GM06990 (cell line): ENCODE measurements around the gene CBARP.

ENCODE experiments used
- DNase-seq: peaks from one replicate; pipeline ENCODE4 v3.0.0-alpha.2; 2011; ENCODE audit not compliant: insufficient read length; ENCODE audit errors: extremely low read depth
- H3K27me3 ChIP-seq: replicated peaks from 2 replicates; pipeline ENCODE4 v1.6.0; 2011; ENCODE audit warnings: low read length; ENCODE audit not compliant: control insufficient read depth, insufficient read depth
- H3K36me3 ChIP-seq: 2 replicates; pipeline ENCODE4 v1.5.1; 2011; ENCODE audit warnings: low read length; ENCODE audit not compliant: control insufficient read depth, insufficient read depth
- H3K4me3 ChIP-seq: replicated peaks from 2 replicates; pipeline ENCODE4 v1.5.1; 2011; ENCODE audit warnings: low read depth, mild to moderate bottlenecking, control low read depth, low read length
- TF ChIP-seq, protein P1 (sequence below): IDR thresholded peaks from 2 replicates; pipeline ENCODE4 v1.5.1; 2011; ENCODE audit warnings: low read length, control low read depth, mild to moderate bottlenecking, inconsistent platforms; ENCODE audit not compliant: insufficient read depth, poor library complexity, severe bottlenecking

The CBARP gene

DNA sequence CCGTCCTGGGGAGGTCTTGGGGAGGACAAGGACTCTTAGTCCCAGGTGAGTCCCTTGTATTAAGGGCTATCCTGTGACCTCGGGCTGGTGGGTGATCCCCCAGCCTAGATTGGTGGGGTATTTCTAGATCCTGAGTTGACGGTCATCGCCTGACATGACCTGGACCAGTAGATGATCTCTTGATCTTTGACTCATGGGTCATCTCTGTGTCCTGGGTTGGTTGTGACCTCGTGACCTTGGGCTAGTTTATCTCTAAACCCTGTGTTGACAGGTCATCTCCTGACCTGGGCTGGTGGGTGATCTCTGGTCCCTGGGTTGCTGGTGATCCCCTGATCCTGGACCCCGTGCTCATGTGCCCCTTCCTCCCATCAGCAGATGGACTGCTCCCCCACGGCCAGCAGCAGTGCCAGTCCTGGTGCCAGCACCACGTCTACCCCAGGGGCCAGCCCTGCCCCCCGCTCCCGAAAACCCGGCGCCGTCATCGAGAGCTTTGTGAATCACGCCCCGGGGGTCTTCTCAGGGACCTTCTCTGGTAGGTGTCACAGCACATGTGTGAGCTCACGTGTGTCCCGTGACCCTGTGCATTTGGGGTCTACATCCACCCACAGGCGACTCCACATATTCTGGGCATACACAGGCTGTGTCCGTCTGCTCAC, 16.9 kb upstream of the CBARP start:
- Histone ChIP-seq H3K27me3 (no peaks in the 10 kb centered on the region), H3K4me3 (no peak overlapping the region), H3K36me3 (peaks cover 36% of the 10 kb centered on the region)
- no peak for DNase-seq
- TF ChIP-seq, protein P1, sequence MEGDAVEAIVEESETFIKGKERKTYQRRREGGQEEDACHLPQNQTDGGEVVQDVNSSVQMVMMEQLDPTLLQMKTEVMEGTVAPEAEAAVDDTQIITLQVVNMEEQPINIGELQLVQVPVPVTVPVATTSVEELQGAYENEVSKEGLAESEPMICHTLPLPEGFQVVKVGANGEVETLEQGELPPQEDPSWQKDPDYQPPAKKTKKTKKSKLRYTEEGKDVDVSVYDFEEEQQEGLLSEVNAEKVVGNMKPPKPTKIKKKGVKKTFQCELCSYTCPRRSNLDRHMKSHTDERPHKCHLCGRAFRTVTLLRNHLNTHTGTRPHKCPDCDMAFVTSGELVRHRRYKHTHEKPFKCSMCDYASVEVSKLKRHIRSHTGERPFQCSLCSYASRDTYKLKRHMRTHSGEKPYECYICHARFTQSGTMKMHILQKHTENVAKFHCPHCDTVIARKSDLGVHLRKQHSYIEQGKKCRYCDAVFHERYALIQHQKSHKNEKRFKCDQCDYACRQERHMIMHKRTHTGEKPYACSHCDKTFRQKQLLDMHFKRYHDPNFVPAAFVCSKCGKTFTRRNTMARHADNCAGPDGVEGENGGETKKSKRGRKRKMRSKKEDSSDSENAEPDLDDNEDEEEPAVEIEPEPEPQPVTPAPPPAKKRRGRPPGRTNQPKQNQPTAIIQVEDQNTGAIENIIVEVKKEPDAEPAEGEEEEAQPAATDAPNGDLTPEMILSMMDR: no peak

DNA sequence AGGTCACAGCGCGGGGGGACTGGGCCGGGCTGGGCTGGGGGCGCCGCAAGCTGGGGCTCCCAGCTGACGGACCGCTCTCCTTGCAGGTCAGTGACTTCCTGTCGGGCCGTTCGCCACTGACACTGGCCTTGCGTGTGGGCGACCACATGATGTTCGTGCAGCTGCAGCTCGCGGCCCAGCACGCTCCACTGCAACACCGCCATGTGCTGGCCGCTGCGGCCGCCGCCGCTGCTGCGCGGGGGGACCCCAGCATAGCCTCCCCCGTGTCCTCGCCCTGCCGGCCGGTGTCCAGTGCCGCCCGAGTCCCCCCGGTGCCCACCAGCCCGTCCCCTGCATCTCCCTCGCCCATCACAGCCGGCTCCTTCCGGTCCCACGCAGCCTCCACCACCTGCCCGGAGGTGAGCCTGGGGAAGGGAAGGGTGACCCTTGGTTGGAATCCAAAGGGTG, 16.3 kb upstream of the CBARP start:
- Histone ChIP-seq H3K36me3 (peaks cover 36% of the 10 kb centered on the region), H3K4me3 (no peak overlapping the region)

DNA sequence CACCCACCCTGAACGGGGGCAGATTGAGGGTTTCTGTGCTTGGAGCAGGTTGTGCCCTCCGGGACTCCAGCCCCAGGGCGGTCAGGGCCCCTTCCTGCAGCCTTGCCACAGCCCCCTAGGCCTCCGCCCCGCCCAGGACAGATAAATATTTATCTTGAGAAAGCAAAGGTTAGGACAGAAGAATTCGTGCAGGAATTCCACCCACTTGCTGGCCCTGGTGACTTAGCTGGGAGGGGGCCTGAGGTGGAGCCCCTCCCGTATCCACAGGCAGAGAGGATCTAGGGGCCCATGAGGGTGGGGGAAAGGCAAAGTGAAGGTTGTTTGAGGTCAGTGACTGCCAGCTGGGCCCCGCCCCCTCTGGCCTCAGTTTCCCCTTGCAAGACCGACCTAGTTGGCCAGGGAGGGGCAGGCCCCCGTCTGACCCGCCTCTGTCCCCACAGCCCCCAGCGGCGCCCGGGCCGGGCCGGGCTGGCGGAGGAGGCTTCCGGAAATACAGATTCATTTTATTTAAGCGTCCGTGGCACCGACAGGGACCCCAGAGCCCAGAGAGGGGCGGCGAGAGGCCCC, 15.8 kb upstream of the CBARP start:
- TF ChIP-seq, protein P1: no peak
- Histone ChIP-seq H3K4me3 (peak overlapping the region; percentile 94), H3K27me3 (no peaks in the 10 kb centered on the region), H3K36me3 (peaks cover 36% of the 10 kb centered on the region)
- DNase-seq: no peak

More for the DNA sequence above, 16.3 kb upstream of the CBARP start:
- no peaks in the 10 kb centered on the region for H3K27me3 ChIP-seq
- DNase-seq: no peak
- TF ChIP-seq, protein P1: no peak

DNA sequence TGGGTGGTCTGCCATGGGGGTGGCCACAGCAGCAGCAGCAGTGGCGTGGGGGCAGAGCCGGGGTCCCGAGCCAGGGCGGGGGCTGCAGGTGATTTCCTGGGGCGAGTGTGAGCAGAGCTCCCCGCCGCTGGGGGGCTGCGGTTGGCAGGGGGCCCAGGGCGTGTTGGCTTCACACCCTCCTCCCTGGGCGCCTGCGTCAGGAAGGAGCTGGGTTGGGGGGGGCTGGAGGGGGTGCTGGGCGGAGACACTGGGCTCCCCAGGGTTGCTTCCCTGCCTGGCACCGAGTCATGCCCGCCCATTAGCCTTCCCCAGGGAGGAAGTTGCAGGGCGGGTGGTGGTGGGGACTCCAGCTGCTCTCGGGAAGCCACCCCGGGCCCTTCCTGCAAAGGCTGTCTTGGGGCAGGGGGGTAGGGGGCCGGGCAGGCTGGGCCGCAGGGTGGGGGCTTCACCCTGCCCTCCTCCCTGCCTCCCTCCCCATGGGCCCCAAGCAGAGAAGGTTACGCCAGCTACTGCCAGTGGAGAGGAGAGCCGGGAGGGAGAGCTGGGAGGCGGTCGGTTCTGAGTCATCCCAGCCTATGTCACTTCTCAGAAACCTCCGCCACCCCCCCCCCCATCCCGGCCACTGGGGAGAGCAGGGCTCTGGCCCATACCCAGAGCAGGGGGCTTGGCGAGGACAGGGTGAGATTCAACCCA, 15.2 kb upstream of the CBARP start:
- Histone ChIP-seq H3K36me3 (peaks cover 36% of the 10 kb centered on the region), H3K27me3 (no peaks in the 10 kb centered on the region), H3K4me3 (peak overlapping the region; percentile 94)
- TF ChIP-seq, protein P1: peak; percentile 15
- peak; percentile 76 for DNase-seq

DNA sequence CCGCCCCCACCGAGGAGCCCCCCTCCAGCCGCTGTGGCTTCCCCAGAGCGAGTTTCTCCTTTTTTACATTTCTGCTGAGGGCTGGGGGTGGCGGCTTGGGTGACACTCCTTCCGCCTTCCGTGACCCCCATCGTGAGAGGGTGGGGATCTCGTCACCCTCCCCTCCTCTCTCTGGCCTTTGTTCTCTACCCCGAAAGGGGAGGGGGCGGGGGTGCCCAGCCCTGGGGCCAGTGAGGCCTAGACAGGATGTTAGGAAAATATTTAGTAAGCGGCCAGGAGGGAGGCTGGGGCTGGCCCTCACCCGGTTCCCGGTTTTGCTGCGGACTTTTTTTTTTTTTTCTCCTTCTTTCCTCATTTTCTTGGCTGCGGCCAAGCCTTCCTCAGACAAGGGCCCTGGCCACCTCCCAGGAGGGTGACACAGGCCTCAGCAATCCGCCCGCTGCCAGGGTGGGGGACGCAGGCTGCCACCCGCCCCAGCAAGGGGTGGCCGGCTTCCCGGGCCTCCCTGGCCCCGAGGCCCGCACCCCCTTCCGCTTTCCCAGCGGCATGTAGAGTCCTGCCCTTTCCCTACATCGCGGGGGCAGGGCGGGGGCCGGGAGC, 14.5 kb upstream of the CBARP start:
- peaks cover 33% of the 10 kb centered on the region for H3K36me3 ChIP-seq
- DNase-seq: peak; percentile 71

More for the DNA sequence above, 14.5 kb upstream of the CBARP start:
- Histone ChIP-seq H3K27me3 (no peaks in the 10 kb centered on the region), H3K4me3 (peak overlapping the region; percentile 94)
- TF ChIP-seq, protein P1: no peak
